H9 (cell line): Measurements from ENCODE around the gene YES1. TPM values are rescaled to one million over a fixed set of nuclear protein-coding genes. Genes with fewer than 3 reads are reported as not detected.

Source experiments
- DNase-seq: peaks from one replicate; pipeline ENCODE4 v3.0.0-alpha.2; 2017
- H2AFZ ChIP-seq: one replicate; pipeline ENCODE4 v1.6.1; 2013; ENCODE audit warnings: mild to moderate bottlenecking, low read length, control low read depth, moderate library complexity
- H2AK5ac ChIP-seq: 2 replicates; pipeline ENCODE4 v1.6.1; 2013; ENCODE audit warnings: low read length, control low read depth, mixed read lengths; ENCODE audit not compliant: insufficient read length
- H2BK120ac ChIP-seq: one replicate; pipeline ENCODE4 v1.6.1; 2013; ENCODE audit warnings: low read depth, mild to moderate bottlenecking, low read length, control low read depth, inconsistent platforms; ENCODE audit not compliant: poor library complexity, severe bottlenecking
- H2BK12ac ChIP-seq: 2 replicates; pipeline ENCODE4 v1.6.1; 2013; ENCODE audit warnings: low read length, control low read depth, mixed read lengths, low read depth; ENCODE audit not compliant: insufficient read length
- H2BK15ac ChIP-seq: 2 replicates; pipeline ENCODE4 v1.6.1; 2013; ENCODE audit warnings: low read depth, low read length, control low read depth
- H2BK20ac ChIP-seq: one replicate; pipeline ENCODE4 v1.6.1; 2013; ENCODE audit warnings: low read depth, mild to moderate bottlenecking, low read length, control low read depth, inconsistent platforms; ENCODE audit not compliant: poor library complexity, severe bottlenecking
- H2BK5ac ChIP-seq: 2 replicates; pipeline ENCODE4 v1.6.1; 2013; ENCODE audit warnings: low read length, control low read depth, mixed read lengths; ENCODE audit not compliant: insufficient read length
- H3K14ac ChIP-seq: 2 replicates; pipeline ENCODE4 v1.6.1; 2013; ENCODE audit warnings: low read length, control low read depth; ENCODE audit not compliant: insufficient read depth
- H3K18ac ChIP-seq: 2 replicates; pipeline ENCODE4 v1.6.1; 2013; ENCODE audit warnings: low read depth, mild to moderate bottlenecking, mixed read lengths, low read length, control low read depth; ENCODE audit not compliant: insufficient read length
- H3K23ac ChIP-seq: 2 replicates; pipeline ENCODE4 v1.6.1; 2013; ENCODE audit warnings: low read length, control low read depth, mixed read lengths, low read depth; ENCODE audit not compliant: insufficient read length
- H3K23me2 ChIP-seq: 2 replicates; pipeline ENCODE4 v1.6.1; 2013; ENCODE audit warnings: low read depth, mild to moderate bottlenecking, mixed read lengths, low read length, control low read depth; ENCODE audit not compliant: insufficient read length, poor library complexity, severe bottlenecking
- H3K27ac ChIP-seq: 2 replicates; pipeline ENCODE4 v1.5.1; 2013; ENCODE audit warnings: low read length, control low read depth, mixed read lengths, low read depth; ENCODE audit not compliant: insufficient read length
- H3K27me3 ChIP-seq: 2 replicates; pipeline ENCODE4 v1.6.1; 2013; ENCODE audit warnings: low read length, control low read depth, inconsistent platforms; ENCODE audit not compliant: insufficient read depth
- H3K4ac ChIP-seq: 2 replicates; pipeline ENCODE4 v1.6.1; 2013; ENCODE audit warnings: low read depth, mild to moderate bottlenecking, control low read depth, inconsistent platforms, low read length, moderate library complexity
- H3K4me1 ChIP-seq: 2 replicates; pipeline ENCODE4 v1.6.1; 2013; ENCODE audit warnings: low read length, control low read depth, inconsistent platforms; ENCODE audit not compliant: insufficient read depth
- H3K4me2 ChIP-seq: 2 replicates; pipeline ENCODE4 v1.6.1; 2013; ENCODE audit warnings: low read length, control low read depth, mixed read lengths; ENCODE audit not compliant: insufficient read length, insufficient read depth
- H3K56ac ChIP-seq: 2 replicates; pipeline ENCODE4 v1.6.1; 2013; ENCODE audit warnings: low read depth, mild to moderate bottlenecking, mixed read lengths, low read length, control low read depth; ENCODE audit not compliant: insufficient read length
- H3K79me1 ChIP-seq: 2 replicates; pipeline ENCODE4 v1.6.1; 2013; ENCODE audit warnings: low read depth, mild to moderate bottlenecking, moderate library complexity, low read length, control low read depth, inconsistent platforms; ENCODE audit not compliant: insufficient read depth, poor library complexity, severe bottlenecking
- H3K79me2 ChIP-seq: 2 replicates; pipeline ENCODE4 v1.6.1; 2013; ENCODE audit warnings: low read length, control low read depth, inconsistent platforms; ENCODE audit not compliant: insufficient read depth
- H3K9ac ChIP-seq: 2 replicates; pipeline ENCODE4 v1.6.1; 2013; ENCODE audit warnings: low read length, control low read depth, mixed read lengths; ENCODE audit not compliant: insufficient read length; ENCODE audit errors: extremely low read depth
- H3K9me3 ChIP-seq: one replicate; pipeline ENCODE4 v1.6.1; 2013; ENCODE audit warnings: low read depth, low read length, inconsistent platforms; ENCODE audit not compliant: control insufficient read depth
- H3T11ph ChIP-seq: one replicate; pipeline ENCODE4 v1.6.1; 2013; ENCODE audit warnings: mild to moderate bottlenecking, low read length, control low read depth, inconsistent platforms
- H4K20me1 ChIP-seq: one replicate; pipeline ENCODE4 v1.6.1; 2013; ENCODE audit not compliant: control insufficient read depth, insufficient read length, insufficient read depth
- H4K5ac ChIP-seq: 2 replicates; pipeline ENCODE4 v1.6.1; 2013; ENCODE audit warnings: low read depth, mild to moderate bottlenecking, mixed read lengths, low read length, control low read depth; ENCODE audit not compliant: insufficient read length
- H4K8ac ChIP-seq: replicated peaks from 2 replicates; pipeline ENCODE4 v1.6.1; 2013; ENCODE audit warnings: low read length, control low read depth, mixed read lengths, low read depth; ENCODE audit not compliant: insufficient read length
- H4K91ac ChIP-seq: 2 replicates; pipeline ENCODE4 v1.6.1; 2013; ENCODE audit warnings: low read depth, mild to moderate bottlenecking, moderate library complexity, mixed read lengths, low read length, control low read depth; ENCODE audit not compliant: insufficient read length
- H3K27ac Mint-ChIP-seq, 3 experiments: 2 replicates in 2 of 3; 3 replicates in 1 of 3; pipeline ENCODE4 v1.8.0; 2020 to 2021; ENCODE audit warnings: mixed read lengths in 3 of 3, mild to moderate bottlenecking in 1 of 3, moderate library complexity in 1 of 3
- H3K27me3 Mint-ChIP-seq: 2 replicates; pipeline ENCODE4 v1.8.0; 2021; ENCODE audit warnings: low read depth, mild to moderate bottlenecking, moderate library complexity, mixed read lengths
- H3K36me3 Mint-ChIP-seq, 3 experiments: 2 replicates in 2 of 3; 3 replicates in 1 of 3; pipeline ENCODE4 v1.8.0; 2020 to 2021; ENCODE audit warnings: low read depth in 3 of 3, mixed read lengths in 3 of 3; ENCODE audit not compliant: insufficient read depth in 1 of 3
- H3K4me1 Mint-ChIP-seq, 2 experiments: 2 replicates each; pipeline ENCODE4 v1.8.0; 2020; ENCODE audit warnings: mixed read lengths in 2 of 2
- H3K4me3 Mint-ChIP-seq, 2 experiments: 2 replicates in 1 of 2; 3 replicates in 1 of 2; pipeline ENCODE4 v1.8.0; 2020 to 2021; ENCODE audit warnings: mild to moderate bottlenecking in 2 of 2, mixed read lengths in 2 of 2, moderate library complexity in 1 of 2
- H3K9me3 Mint-ChIP-seq, 2 experiments: 2 replicates in 1 of 2; 3 replicates in 1 of 2; pipeline ENCODE4 v1.8.0; 2020; ENCODE audit warnings: mild to moderate bottlenecking in 2 of 2, mixed read lengths in 2 of 2, moderate library complexity in 1 of 2
- WGBS: extraction: QIAGEN DNeasy Blood & Tissue Kit; methylation state at CpG from one replicate; pipeline ENCODE4 v1.1.7; 2013; ENCODE audit warnings: missing lambda C conversion rate, low lambda C conversion rate, mixed read lengths; ENCODE audit not compliant: insufficient read length; ENCODE audit errors: extremely low coverage; 5-methylcytosine and 5-hydroxymethylcytosine counted together
- total RNA-seq: library from RNA; stranded (reverse); gene quantifications from 2 replicates; pipeline ENCODE4 v1.2.1, GENCODE V29; 2021
- TF ChIP-seq, protein P1 (sequence below): fragments of 200-600 bp; sonication (generic); conservative IDR thresholded peaks from 3 replicates; pipeline ENCODE4 v1.8.0; 2021; ENCODE audit warnings: antibody characterized with exemption, mild to moderate bottlenecking

The YES1 gene
- total RNA-seq, 1 experiment from 2014 or later, result 86.9 TPM

DNA sequence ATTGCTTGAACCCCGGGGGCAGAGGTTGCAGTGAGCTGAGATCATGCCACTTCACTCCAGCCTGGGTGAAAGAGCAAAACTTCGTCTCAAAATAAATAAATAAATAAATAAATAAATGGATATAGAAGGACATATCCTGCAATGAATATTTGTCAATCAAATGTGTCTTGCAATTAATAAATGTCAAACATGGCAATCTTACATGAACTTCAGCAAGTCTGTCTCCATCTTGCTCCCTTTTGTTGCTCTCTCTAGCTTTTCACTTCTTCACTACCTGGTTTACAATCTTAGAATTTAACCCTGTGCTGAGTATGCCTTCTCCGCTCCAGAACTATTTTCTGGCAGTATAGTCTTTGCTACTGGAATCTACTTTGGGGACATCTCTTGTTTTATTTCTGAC is 3.3 kb upstream of the YES1 start:
- H4K8ac ChIP-seq, result no peak overlapping the region
- H3K4me1 Mint-ChIP-seq, result peaks cover 14 to 19% of the 10 kb centered on the region in 2 experiments
- DNase-seq, result no peak
- H3K23me2 ChIP-seq, result peaks cover 12% of the 10 kb centered on the region
- no peak overlapping the region for H3K27ac ChIP-seq
- H3K9me3 ChIP-seq, result no peaks in the 10 kb centered on the region
- no peak overlapping the region for H3K56ac ChIP-seq
- no peak overlapping the region for H3K14ac ChIP-seq
- H4K20me1 ChIP-seq, result no peaks in the 10 kb centered on the region
- no peak overlapping the region for H3T11ph ChIP-seq
- H3K23ac ChIP-seq, result no peak overlapping the region
- H3K9me3 Mint-ChIP-seq, result no peaks in the 10 kb centered on the region
- H3K4me1 ChIP-seq, result no peaks in the 10 kb centered on the region; the same call in 1 of the 2 replicates
- H2BK15ac ChIP-seq, result no peak overlapping the region
- H2AK5ac ChIP-seq, result no peak overlapping the region
- no peak overlapping the region for H2BK5ac ChIP-seq
- no peak overlapping the region for H3K18ac ChIP-seq
- H3K4ac ChIP-seq, result no peak overlapping the region
- H3K79me1 ChIP-seq, result no peaks in the 10 kb centered on the region
- H2AFZ ChIP-seq, result no peak overlapping the region
- no peak overlapping the region for H4K5ac ChIP-seq
- H4K91ac ChIP-seq, result no peak overlapping the region
- no CpG with 5 or more reads among the region's 3 CpGs for WGBS
- H2BK12ac ChIP-seq, result no peak overlapping the region
- H3K27ac Mint-ChIP-seq, result no peak overlapping the region
- no peak overlapping the region for H2BK120ac ChIP-seq
- no peak overlapping the region for H3K9ac ChIP-seq
- H3K4me2 ChIP-seq, result no peak overlapping the region
- no peaks in the 10 kb centered on the region for H3K27me3 Mint-ChIP-seq
- no peak overlapping the region for H2BK20ac ChIP-seq
- TF ChIP-seq, protein P1, sequence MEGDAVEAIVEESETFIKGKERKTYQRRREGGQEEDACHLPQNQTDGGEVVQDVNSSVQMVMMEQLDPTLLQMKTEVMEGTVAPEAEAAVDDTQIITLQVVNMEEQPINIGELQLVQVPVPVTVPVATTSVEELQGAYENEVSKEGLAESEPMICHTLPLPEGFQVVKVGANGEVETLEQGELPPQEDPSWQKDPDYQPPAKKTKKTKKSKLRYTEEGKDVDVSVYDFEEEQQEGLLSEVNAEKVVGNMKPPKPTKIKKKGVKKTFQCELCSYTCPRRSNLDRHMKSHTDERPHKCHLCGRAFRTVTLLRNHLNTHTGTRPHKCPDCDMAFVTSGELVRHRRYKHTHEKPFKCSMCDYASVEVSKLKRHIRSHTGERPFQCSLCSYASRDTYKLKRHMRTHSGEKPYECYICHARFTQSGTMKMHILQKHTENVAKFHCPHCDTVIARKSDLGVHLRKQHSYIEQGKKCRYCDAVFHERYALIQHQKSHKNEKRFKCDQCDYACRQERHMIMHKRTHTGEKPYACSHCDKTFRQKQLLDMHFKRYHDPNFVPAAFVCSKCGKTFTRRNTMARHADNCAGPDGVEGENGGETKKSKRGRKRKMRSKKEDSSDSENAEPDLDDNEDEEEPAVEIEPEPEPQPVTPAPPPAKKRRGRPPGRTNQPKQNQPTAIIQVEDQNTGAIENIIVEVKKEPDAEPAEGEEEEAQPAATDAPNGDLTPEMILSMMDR, result no peak
- H3K27me3 ChIP-seq, result no peaks in the 10 kb centered on the region
- no peak overlapping the region for H3K4me3 Mint-ChIP-seq
- H3K36me3 Mint-ChIP-seq, result no peaks in the 10 kb centered on the region; a peak in 2 of 7 replicates
- H3K79me2 ChIP-seq, result peaks cover 2% of the 10 kb centered on the region; the same call in 1 of the 2 replicates
